Measurements from ENCODE around the gene DNAH9. TPM values are rescaled to one million over a fixed set of nuclear protein-coding genes. Genes with fewer than 3 reads are reported as not detected.

DNAH9 gene
- 0.08 TPM in 1 of 2 replicates, not detected in the other for total RNA-seq (2014; rRNA removed; shearing (Covaris generic))

- no peaks in the 10 kb centered on the region for H3K36me3 ChIP-seq
- no peaks in the 10 kb centered on the region for H3K27me3 ChIP-seq (replicated peaks)
- no peaks in the 10 kb centered on the region for H3K4me1 ChIP-seq (replicated peaks)
- H3K27ac ChIP-seq = no peak within 1 kb of the TSS
- no peaks in the 10 kb centered on the region for H3K9me3 ChIP-seq (replicated peaks)
- no peak for DNase-seq (ENCODE audit: low read depth in 1 of 2, low spot score in 2 of 2)
- no peak within 1 kb of the TSS for H3K4me3 ChIP-seq
Observed at GRCh38 chr17:11598274-11599221, at the start of gene DNAH9. Gene DNAH9, plus strand, starts transcription at chr17:11598470. Its CDS starts 29 bp downstream, at chr17:11598499.

- DNase-seq (ENCODE audit: low read depth in 1 of 2, low spot score in 2 of 2) = no peak
- Histone ChIP-seq H3K9me3 (replicated peaks) (0 out of 2 replicates have a peak, but pooled peaks cover 2% of the 10 kb centered on the region), H3K27ac (no peak overlapping the region), H3K36me3 (no peaks in the 10 kb centered on the region), H3K4me3 (no peak overlapping the region), H3K4me1 (replicated peaks) (no peaks in the 10 kb centered on the region), H3K27me3 (replicated peaks) (no peaks in the 10 kb centered on the region)
Observed at GRCh38 chr17:11550431-11550830, 47.8 kb upstream of the DNAH9 start.

DNA sequence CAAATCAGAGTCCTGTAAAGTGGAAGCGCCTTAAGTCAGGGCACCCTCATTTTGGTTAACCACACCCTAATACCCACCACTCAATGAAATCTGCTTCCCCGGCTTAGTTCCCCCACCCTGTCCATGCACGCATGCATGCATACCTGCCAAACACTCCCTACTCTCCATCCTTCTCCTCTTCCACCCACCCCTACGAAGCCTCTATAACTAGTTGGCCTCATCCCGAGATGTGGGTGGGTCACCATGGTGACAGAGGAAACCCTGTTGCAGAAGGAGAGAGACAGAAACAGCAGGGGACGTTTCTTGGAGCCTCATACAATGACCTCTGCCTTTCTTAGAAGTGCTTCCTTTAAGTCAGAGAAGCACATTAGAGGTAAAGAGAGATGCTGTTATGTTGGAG is 46.8 kb upstream of the DNAH9 start:
- Histone ChIP-seq H3K36me3 (no peaks in the 10 kb centered on the region), H3K27me3 (replicated peaks) (no peaks in the 10 kb centered on the region), H3K4me1 (replicated peaks) (no peaks in the 10 kb centered on the region), H3K9me3 (replicated peaks) (0 out of 2 replicates have a peak, but pooled peaks cover 2% of the 10 kb centered on the region), H3K4me3 (no peak overlapping the region), H3K27ac (no peak overlapping the region)
- DNase-seq (ENCODE audit: low read depth in 1 of 2, low spot score in 2 of 2) = no peak

DNA sequence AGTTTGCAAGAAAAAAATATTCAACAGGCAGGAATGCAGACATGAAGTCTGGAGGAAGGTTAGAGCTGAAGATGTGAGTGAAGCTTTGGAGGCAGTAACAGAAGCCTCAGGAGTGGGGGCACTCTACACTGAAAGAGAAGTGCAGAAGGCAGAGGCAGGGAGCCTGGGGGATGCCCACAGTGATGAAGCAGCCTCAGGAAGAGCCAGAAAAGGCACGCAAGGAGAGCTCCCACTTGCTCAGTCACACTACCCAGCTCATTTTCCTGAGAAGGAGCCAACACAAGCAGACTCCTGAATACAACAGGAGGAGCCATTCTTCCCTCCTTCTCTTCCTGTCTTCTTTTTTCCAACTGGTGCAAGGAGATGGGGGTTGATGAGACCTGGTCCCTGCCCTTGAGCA is 45.1 kb upstream of the DNAH9 start:
- no peak for DNase-seq (ENCODE audit: low read depth in 1 of 2, low spot score in 2 of 2)
- H3K36me3 ChIP-seq = no peaks in the 10 kb centered on the region
- no peaks in the 10 kb centered on the region for H3K4me1 ChIP-seq (replicated peaks)
- no peak overlapping the region for H3K4me3 ChIP-seq
- no peaks in the 10 kb centered on the region for H3K27me3 ChIP-seq (replicated peaks)
- H3K27ac ChIP-seq = no peak overlapping the region
- H3K9me3 ChIP-seq (replicated peaks) = 0 out of 2 replicates have a peak, but pooled peaks cover 2% of the 10 kb centered on the region

DNA sequence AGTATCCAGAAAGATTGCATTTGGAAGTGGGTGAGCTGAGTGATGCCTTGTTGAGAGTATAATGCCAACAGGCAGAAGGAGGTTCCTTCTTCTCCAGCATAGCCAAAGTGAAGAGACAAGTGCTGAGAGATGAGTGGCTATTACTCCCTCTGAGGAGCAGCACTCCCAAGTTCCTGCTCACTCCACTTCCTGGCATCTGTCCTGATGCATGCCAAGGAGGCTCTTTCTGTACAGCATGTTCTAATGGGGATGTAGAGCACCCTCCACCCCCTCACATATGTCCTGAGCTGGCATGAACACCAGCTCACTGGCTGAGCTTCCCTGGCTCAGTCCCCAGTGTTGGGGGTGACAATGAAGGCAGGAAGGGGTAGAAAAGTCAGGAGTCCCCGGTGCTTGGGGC is 44.2 kb upstream of the DNAH9 start:
- H3K4me1 ChIP-seq (replicated peaks) = no peaks in the 10 kb centered on the region
- no peak overlapping the region for H3K27ac ChIP-seq
- H3K4me3 ChIP-seq = no peak overlapping the region
- H3K27me3 ChIP-seq (replicated peaks) = no peaks in the 10 kb centered on the region
- 0 out of 2 replicates have a peak, but pooled peaks cover 2% of the 10 kb centered on the region for H3K9me3 ChIP-seq (replicated peaks)
- no peak for DNase-seq (ENCODE audit: low read depth in 1 of 2, low spot score in 2 of 2)
- H3K36me3 ChIP-seq = no peaks in the 10 kb centered on the region

GRCh38 chr17:11554542-11554941 is 43.7 kb upstream of the DNAH9 start:
- Histone ChIP-seq H3K4me3 (no peak overlapping the region), H3K27ac (no peak overlapping the region), H3K4me1 (replicated peaks) (no peaks in the 10 kb centered on the region), H3K27me3 (replicated peaks) (no peaks in the 10 kb centered on the region), H3K9me3 (replicated peaks) (0 out of 2 replicates have a peak, but pooled peaks cover 2% of the 10 kb centered on the region), H3K36me3 (no peaks in the 10 kb centered on the region)
- DNase-seq (ENCODE audit: low read depth in 1 of 2, low spot score in 2 of 2) = no peak

DNA sequence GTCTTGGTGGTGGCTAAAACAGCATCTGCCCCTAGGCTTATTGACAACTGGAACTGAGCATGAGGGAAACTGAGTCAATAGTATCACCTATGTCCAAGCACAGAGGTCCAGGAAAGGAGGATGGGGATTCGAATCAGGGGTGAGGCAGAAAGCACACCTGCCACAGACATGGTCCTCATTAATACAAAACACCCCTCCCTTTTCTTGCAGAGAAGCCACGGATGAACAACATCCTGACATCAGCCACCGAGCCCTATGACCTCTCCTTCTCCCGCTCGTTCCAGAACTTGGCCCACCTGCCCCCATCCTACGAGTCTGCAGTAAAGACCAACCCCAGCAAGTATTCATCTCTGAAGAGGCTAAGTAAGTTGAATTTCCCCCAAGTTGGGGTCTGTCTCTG is 42.7 kb upstream of the DNAH9 start:
- H3K36me3 ChIP-seq = no peaks in the 10 kb centered on the region
- H3K27ac ChIP-seq = no peak overlapping the region
- no peak overlapping the region for H3K4me3 ChIP-seq
- no peaks in the 10 kb centered on the region for H3K4me1 ChIP-seq (replicated peaks)
- DNase-seq (ENCODE audit: low read depth in 1 of 2, low spot score in 2 of 2) = no peak
- 0 out of 2 replicates have a peak, but pooled peaks cover 2% of the 10 kb centered on the region for H3K9me3 ChIP-seq (replicated peaks)
- no peaks in the 10 kb centered on the region for H3K27me3 ChIP-seq (replicated peaks)

DNA sequence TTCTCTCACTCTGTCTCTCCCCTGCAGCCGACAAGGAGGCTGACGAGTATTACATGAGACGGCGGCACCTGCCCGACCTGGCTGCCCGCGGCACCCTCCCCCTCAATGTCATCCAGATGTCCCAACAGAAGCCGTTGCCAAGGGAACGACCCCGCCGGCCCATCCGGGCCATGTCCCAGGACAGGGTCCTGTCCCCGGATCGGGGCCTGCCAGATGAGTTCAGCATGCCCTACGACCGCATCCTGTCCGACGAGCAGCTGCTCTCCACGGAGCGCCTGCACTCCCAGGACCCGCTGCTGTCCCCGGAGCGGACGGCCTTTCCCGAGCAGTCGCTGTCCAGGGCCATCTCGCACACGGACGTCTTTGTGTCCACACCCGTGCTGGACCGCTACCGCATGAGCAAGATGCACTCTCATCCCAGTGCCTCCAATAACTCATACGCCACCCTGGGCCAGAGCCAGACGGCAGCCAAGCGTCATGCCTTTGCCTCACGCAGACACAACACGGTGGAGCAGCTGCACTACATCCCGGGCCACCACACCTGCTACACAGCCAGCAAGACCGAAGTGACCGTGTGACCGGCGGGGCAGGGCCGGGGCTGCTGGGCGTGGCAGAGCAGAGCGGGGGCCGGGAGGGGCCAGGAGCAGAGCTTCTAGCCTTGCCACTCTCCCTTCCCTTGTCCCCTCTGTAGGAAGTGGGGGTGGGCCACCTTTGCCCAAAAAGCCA is 40.4 kb upstream of the DNAH9 start:
- Histone ChIP-seq H3K36me3 (no peaks in the 10 kb centered on the region), H3K4me3 (no peak overlapping the region), H3K9me3 (replicated peaks) (no peaks in the 10 kb centered on the region), H3K27me3 (replicated peaks) (no peaks in the 10 kb centered on the region), H3K4me1 (replicated peaks) (no peaks in the 10 kb centered on the region), H3K27ac (no peak overlapping the region)
- DNase-seq (ENCODE audit: low read depth in 1 of 2, low spot score in 2 of 2) = no peak

GRCh38 chr17:11558681-11559234 is 39.5 kb upstream of the DNAH9 start:
- no peaks in the 10 kb centered on the region for H3K27me3 ChIP-seq (replicated peaks)
- no peak overlapping the region for H3K4me3 ChIP-seq
- no peaks in the 10 kb centered on the region for H3K4me1 ChIP-seq (replicated peaks)
- no peak overlapping the region for H3K27ac ChIP-seq
- H3K9me3 ChIP-seq (replicated peaks) = no peaks in the 10 kb centered on the region
- H3K36me3 ChIP-seq = no peaks in the 10 kb centered on the region
- DNase-seq (ENCODE audit: low read depth in 1 of 2, low spot score in 2 of 2) = no peak

DNA sequence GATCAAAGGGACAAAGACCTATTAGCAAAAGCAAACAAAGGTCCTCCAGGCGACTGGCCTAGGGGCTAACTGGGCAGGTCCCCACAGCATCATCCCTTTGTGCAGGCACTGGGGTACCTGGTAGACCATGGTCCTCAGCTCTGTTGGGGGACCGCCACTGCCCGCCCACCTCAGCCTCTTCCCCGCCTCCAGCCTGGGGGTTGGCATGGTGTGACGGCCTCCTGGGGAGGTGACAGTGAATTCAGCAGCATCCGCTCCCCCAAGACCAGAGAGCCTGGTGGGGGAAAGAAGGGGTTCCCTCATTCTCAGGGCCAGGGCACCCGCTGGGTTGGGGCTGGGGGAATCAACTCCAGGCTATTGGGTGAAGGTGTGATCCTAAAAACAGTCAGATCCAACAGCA is 38.7 kb upstream of the DNAH9 start:
- no peaks in the 10 kb centered on the region for H3K9me3 ChIP-seq (replicated peaks)

DNA sequence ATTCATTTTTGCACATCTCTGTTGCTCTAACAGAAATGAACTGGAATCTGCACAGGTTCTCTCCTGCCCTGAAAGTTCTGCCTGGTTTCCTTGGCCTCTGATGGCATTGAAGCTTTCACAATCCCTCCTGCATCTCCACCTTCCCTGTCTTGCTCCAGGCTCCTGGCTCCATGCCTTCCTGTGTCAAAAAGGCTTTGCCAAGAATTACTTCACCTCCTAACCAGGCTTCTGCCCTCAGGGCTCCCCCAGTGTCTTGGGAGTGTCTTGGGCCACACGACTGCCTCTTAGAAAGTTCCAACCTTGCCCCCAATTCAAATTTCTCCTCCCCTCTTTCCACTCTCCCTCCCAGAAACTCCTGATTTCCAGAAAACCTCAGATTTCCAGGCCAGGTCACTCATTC is 37.0 kb upstream of the DNAH9 start:
- H3K9me3 ChIP-seq (replicated peaks) = no peaks in the 10 kb centered on the region

More for the DNA sequence above, 38.7 kb upstream of the DNAH9 start:
- H3K27ac ChIP-seq = no peak overlapping the region
- H3K4me3 ChIP-seq = no peak overlapping the region
- no peaks in the 10 kb centered on the region for H3K4me1 ChIP-seq (replicated peaks)
- H3K27me3 ChIP-seq (replicated peaks) = no peaks in the 10 kb centered on the region
- DNase-seq (ENCODE audit: low read depth in 1 of 2, low spot score in 2 of 2) = no peak
- no peaks in the 10 kb centered on the region for H3K36me3 ChIP-seq

DNA sequence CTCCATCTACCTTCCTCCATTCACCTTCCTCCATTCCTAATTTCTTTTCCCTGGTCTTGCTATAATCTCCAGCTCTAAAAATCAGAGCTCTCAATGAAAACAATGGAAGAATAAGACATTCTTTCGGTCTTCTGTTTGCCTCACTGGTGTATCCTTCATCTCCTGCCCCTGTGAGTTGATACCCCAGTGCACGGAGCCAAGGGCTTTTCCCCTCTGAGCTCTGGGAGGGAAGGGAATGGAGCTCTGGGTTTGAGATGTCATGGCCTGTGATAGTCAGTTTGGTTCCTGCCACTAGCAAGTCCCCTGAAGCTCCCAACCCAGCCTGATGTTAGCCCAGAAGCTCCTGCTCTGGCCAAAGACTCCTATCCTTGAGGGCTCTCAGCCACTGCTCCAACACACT is 36.6 kb upstream of the DNAH9 start:
- Histone ChIP-seq H3K4me3 (no peak overlapping the region), H3K27ac (no peak overlapping the region), H3K36me3 (no peaks in the 10 kb centered on the region), H3K27me3 (replicated peaks) (no peaks in the 10 kb centered on the region), H3K4me1 (replicated peaks) (no peaks in the 10 kb centered on the region), H3K9me3 (replicated peaks) (no peaks in the 10 kb centered on the region)
- DNase-seq (ENCODE audit: low read depth in 1 of 2, low spot score in 2 of 2) = no peak

More for the DNA sequence above, 37.0 kb upstream of the DNAH9 start:
- no peak for DNase-seq (ENCODE audit: low read depth in 1 of 2, low spot score in 2 of 2)
- H3K27ac ChIP-seq = no peak overlapping the region
- H3K4me3 ChIP-seq = no peak overlapping the region
- H3K27me3 ChIP-seq (replicated peaks) = no peaks in the 10 kb centered on the region
- H3K4me1 ChIP-seq (replicated peaks) = no peaks in the 10 kb centered on the region
- no peaks in the 10 kb centered on the region for H3K36me3 ChIP-seq

- no peak overlapping the region for H3K27ac ChIP-seq
- no peak for DNase-seq (ENCODE audit: low read depth in 1 of 2, low spot score in 2 of 2)
- no peaks in the 10 kb centered on the region for H3K27me3 ChIP-seq (replicated peaks)
- H3K4me3 ChIP-seq = no peak overlapping the region
- no peaks in the 10 kb centered on the region for H3K4me1 ChIP-seq (replicated peaks)
- no peaks in the 10 kb centered on the region for H3K9me3 ChIP-seq (replicated peaks)
- H3K36me3 ChIP-seq = no peaks in the 10 kb centered on the region
Observed at GRCh38 chr17:11564589-11565380, 33.5 kb upstream of the DNAH9 start.

All from SJSA1 (cell line).